ENCODE data around the gene OAS2.

OAS2 gene

DNA sequence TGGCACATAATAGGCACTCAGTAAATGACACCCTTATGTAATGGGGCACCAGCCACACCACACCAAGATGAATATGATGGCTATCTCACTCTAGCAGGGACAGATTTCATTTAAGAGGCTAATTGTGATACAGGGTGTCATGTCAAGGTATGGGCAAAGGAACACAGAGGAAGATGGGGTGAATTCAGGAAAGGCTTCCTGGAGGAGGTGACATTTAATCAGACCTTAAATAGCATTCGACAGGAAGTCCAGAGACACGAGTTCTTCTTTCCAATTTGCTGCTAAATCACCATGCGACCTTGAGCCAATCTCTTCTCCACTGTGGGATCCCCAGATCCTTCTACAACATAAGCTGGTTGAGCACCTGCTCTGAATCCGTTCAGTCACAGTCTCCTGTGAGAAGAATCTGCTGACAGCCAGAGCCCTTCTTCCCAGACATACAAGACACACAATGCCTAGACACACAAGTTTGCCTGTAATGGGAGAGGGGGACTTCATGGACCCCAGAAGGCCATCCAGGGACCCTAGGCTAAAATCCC is 76.7 kb downstream of the OAS2 start:
- DNase-seq (ENCODE audit: low read depth), result no peak
- H3K4me3 ChIP-seq (ENCODE audit: low read length), result no peak overlapping the region
- TF ChIP-seq, protein P1, sequence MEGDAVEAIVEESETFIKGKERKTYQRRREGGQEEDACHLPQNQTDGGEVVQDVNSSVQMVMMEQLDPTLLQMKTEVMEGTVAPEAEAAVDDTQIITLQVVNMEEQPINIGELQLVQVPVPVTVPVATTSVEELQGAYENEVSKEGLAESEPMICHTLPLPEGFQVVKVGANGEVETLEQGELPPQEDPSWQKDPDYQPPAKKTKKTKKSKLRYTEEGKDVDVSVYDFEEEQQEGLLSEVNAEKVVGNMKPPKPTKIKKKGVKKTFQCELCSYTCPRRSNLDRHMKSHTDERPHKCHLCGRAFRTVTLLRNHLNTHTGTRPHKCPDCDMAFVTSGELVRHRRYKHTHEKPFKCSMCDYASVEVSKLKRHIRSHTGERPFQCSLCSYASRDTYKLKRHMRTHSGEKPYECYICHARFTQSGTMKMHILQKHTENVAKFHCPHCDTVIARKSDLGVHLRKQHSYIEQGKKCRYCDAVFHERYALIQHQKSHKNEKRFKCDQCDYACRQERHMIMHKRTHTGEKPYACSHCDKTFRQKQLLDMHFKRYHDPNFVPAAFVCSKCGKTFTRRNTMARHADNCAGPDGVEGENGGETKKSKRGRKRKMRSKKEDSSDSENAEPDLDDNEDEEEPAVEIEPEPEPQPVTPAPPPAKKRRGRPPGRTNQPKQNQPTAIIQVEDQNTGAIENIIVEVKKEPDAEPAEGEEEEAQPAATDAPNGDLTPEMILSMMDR (IDR thresholded peaks at IDR 0.05; ENCODE audit: insufficient read depth, low read depth, low read length, missing control alignments), result no peak

- DNase-seq (ENCODE audit: low read depth), result no peak
- TF ChIP-seq, protein P1 (IDR thresholded peaks at IDR 0.05; ENCODE audit: insufficient read depth, low read depth, low read length, missing control alignments), result no peak
- no peak overlapping the region for H3K4me3 ChIP-seq (ENCODE audit: low read length)
These were observed 77.5 kb downstream of the OAS2 start for GRCh38 chr12:113055594-113056380.

DNA sequence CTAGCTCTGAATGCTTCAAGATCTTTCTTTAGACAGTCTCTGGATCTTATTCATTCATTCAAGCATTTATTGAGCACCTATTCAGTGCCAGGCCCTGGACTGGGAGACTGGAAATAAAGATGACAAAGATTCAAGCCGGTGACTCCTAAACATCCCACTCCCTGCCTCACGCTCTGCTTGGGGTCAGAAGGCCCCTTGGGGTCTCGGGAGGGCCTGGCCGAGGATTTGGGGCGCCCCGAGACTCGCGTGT is 78.0 kb downstream of the OAS2 start:
- DNase-seq (ENCODE audit: low read depth), result no peak
- H3K4me3 ChIP-seq (ENCODE audit: low read length), result no peak overlapping the region
- TF ChIP-seq, protein P1 (IDR thresholded peaks at IDR 0.05; ENCODE audit: insufficient read depth, low read depth, low read length, missing control alignments), result no peak

GRCh38 chr12:113056631-113057488 is 78.5 kb downstream of the OAS2 start, which contains the start of gene DTX1:
Gene DTX1, plus strand, starts transcription at chr12:113056730. Its CDS starts 1,463 bp downstream, at chr12:113058193.
- H3K4me3 ChIP-seq (ENCODE audit: low read length), result no peak within 1 kb of the TSS
- no peak for DNase-seq (ENCODE audit: low read depth)
- TF ChIP-seq, protein P1 (IDR thresholded peaks at IDR 0.05; ENCODE audit: insufficient read depth, low read depth, low read length, missing control alignments), result no peak

- no peak overlapping the region for H3K4me3 ChIP-seq (ENCODE audit: low read length)
- TF ChIP-seq, protein P1 (IDR thresholded peaks at IDR 0.05; ENCODE audit: insufficient read depth, low read depth, low read length, missing control alignments), result no peak
- no peak for DNase-seq (ENCODE audit: low read depth)
These were observed 79.5 kb downstream of the OAS2 start for GRCh38 chr12:113057565-113058485.

GRCh38 chr12:113058553-113058952 is 80.2 kb downstream of the OAS2 start:
- DNase-seq (ENCODE audit: low read depth), result no peak
- TF ChIP-seq, protein P1 (IDR thresholded peaks at IDR 0.05; ENCODE audit: insufficient read depth, low read depth, low read length, missing control alignments), result no peak
- no peak overlapping the region for H3K4me3 ChIP-seq (ENCODE audit: low read length)

All from epithelial cell of esophagus (primary cell).